Astrocyte (in vitro differentiated cells and primary cell): Measurements from ENCODE around the gene SPINK14.

Experiments
- CTCF ChIP-seq: IDR thresholded peaks from 2 replicates; pipeline ENCODE4 v1.5.1; 2011; ENCODE audit warnings: low read depth, mild to moderate bottlenecking, inconsistent platforms, low read length, moderate library complexity; ENCODE audit not compliant: insufficient read depth
- EZH2 ChIP-seq: IDR thresholded peaks from 2 replicates; pipeline ENCODE4 v1.6.1; 2012; ENCODE audit warnings: mild to moderate bottlenecking, low read length, inconsistent platforms; ENCODE audit not compliant: insufficient read depth

DNA sequence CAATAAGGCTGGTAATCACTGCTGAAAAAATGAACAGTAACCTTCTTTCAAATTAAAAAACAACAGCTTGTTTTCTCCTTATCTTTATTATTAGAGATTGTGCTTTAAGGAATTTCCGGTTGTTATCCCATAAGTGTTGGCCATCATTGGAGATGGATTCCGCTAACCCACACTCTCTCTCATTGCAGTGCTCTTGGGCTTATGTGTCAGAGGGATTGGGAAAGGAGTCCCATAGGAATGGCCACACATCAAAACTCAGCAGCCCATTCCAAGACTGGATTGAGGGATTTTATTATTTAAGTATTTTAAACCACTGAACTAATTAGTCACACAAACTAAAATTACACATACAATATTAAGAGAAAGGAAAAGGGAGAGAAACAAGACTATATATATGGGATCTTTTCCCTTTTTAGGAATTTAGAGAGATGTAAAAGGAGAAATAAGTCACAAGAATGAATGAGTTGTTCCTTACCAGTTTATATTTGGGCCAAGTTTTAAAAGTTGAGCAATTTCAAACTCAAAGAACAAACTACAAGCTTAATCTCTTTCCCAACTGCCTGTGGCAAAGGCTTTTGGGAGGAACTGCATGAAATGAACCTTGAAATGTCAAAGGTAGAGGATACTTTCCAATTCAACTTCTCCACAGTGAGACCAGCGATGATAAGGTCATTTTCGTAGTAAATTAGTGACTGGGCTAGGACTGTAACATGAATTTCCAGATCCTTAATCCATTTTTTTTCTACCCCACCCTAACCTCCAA lies 36.9 kb downstream of the SPINK14 start:
- TF ChIP-seq CTCF (no peak), EZH2 (no peak)
